NCI-H128 (cell line): ENCODE measurements around the gene IL22RA1.

Experiments used
- DNase-seq: peaks from one replicate; lab custom pipeline; 2025; ENCODE audit not compliant: unreplicated experiment; lab: John Stamatoyannopoulos, UW

The IL22RA1 gene

GRCh38 chr1:24168245-24168644 is 25.3 kb upstream of the IL22RA1 start:
- no peak for DNase-seq

GRCh38 chr1:24167008-24167407 is 24.1 kb upstream of the IL22RA1 start:
- DNase-seq, result no peak

- DNase-seq, result no peak
Measured at GRCh38 chr1:24165500-24165899, 22.6 kb upstream of the IL22RA1 start.

GRCh38 chr1:24164004-24164403 is 21.1 kb upstream of the IL22RA1 start:
- no peak for DNase-seq

GRCh38 chr1:24162201-24162600 is 19.3 kb upstream of the IL22RA1 start:
- DNase-seq, result no peak

GRCh38 chr1:24161270-24161669 is 18.3 kb upstream of the IL22RA1 start:
- DNase-seq, result no peak

- DNase-seq, result no peak
Measured at GRCh38 chr1:24159366-24159765, 16.4 kb upstream of the IL22RA1 start.

- no peak for DNase-seq
Measured at GRCh38 chr1:24157918-24158481, 15.1 kb upstream of the IL22RA1 start.

GRCh38 chr1:24156542-24157260 is 13.8 kb upstream of the IL22RA1 start:
- no peak for DNase-seq

- DNase-seq, result no peak
Measured at GRCh38 chr1:24155011-24155782, 12.3 kb upstream of the IL22RA1 start.

- peak; percentile 11 for DNase-seq
Measured at GRCh38 chr1:24154215-24154614, 11.3 kb upstream of the IL22RA1 start.

- DNase-seq, result no peak
Measured at GRCh38 chr1:24152631-24153494, 9.9 kb upstream of the IL22RA1 start.

GRCh38 chr1:24151175-24151533 is 8.2 kb upstream of the IL22RA1 start:
- DNase-seq, result peak; percentile 88

GRCh38 chr1:24150234-24151174 is 7.6 kb upstream of the IL22RA1 start:
- DNase-seq, result peak; percentile 88

- no peak for DNase-seq
Measured at GRCh38 chr1:24149866-24150233, 6.9 kb upstream of the IL22RA1 start.

GRCh38 chr1:24147816-24148215 is 4.9 kb upstream of the IL22RA1 start:
- DNase-seq, result no peak

- no peak for DNase-seq
Measured at GRCh38 chr1:24147194-24147593, 4.3 kb upstream of the IL22RA1 start.

- DNase-seq, result no peak
Measured at GRCh38 chr1:24141311-24141997, 1.5 kb downstream of the IL22RA1 start.

- DNase-seq, result no peak
Measured at GRCh38 chr1:24140741-24141181, 2.2 kb downstream of the IL22RA1 start.
